ENCODE results near the gene PLXNB2.

The PLXNB2 gene

GRCh38 chr22:50320116-50320515 lies 12.7 kb upstream of the PLXNB2 start:
- Histone ChIP-seq H3K27me3 (ENCODE audit: low read depth) (no peaks in the 10 kb centered on the region; the same call in 1 of the 2 replicates), H3K36me3 (replicated peaks) (no peaks in the 10 kb centered on the region), H3K4me3 (no peak overlapping the region), H3K4me1 (no peaks in the 10 kb centered on the region), H3K9me3 (no peaks in the 10 kb centered on the region)
- peak in 1 of 2 experiments; percentile 6 for DNase-seq (ENCODE audit: low spot score in 2 of 2)
- in situ Hi-C loops (cut with MboI; ENCODE audit: low sequenced_read_pairs): loop anchor here (10.0 kb wide), 1 partner anchor 45 kb away; the partner anchor contains the start of gene MAPK11

GRCh38 chr22:50319503-50319951 lies 12.1 kb upstream of the PLXNB2 start:
- no peak for DNase-seq (ENCODE audit: low spot score in 2 of 2)
- no peaks in the 10 kb centered on the region for H3K36me3 ChIP-seq (replicated peaks)
- H3K27me3 ChIP-seq (ENCODE audit: low read depth): no peaks in the 10 kb centered on the region; the same call in 1 of the 2 replicates
- H3K4me3 ChIP-seq: no peak overlapping the region
- H3K9me3 ChIP-seq: no peaks in the 10 kb centered on the region
- no peaks in the 10 kb centered on the region for H3K4me1 ChIP-seq
- in situ Hi-C loops (cut with MboI; ENCODE audit: low sequenced_read_pairs): no loop called here

GRCh38 chr22:50318698-50319411 lies 11.4 kb upstream of the PLXNB2 start:
- Histone ChIP-seq H3K36me3 (replicated peaks) (no peaks in the 10 kb centered on the region), H3K4me1 (no peaks in the 10 kb centered on the region), H3K27me3 (ENCODE audit: low read depth) (no peaks in the 10 kb centered on the region; the same call in 1 of the 2 replicates), H3K4me3 (no peak overlapping the region), H3K9me3 (no peaks in the 10 kb centered on the region)
- in situ Hi-C loops (cut with MboI; ENCODE audit: low sequenced_read_pairs): no loop called here
- DNase-seq (ENCODE audit: low spot score in 2 of 2): no peak

- H3K4me1 ChIP-seq: no peaks in the 10 kb centered on the region
- in situ Hi-C loops (cut with MboI; ENCODE audit: low sequenced_read_pairs): no loop called here
- no peak for DNase-seq (ENCODE audit: low spot score in 2 of 2)
- H3K4me3 ChIP-seq: no peak overlapping the region
- H3K27me3 ChIP-seq (ENCODE audit: low read depth): no peaks in the 10 kb centered on the region; the same call in 1 of the 2 replicates
- H3K9me3 ChIP-seq: no peaks in the 10 kb centered on the region
- H3K36me3 ChIP-seq (replicated peaks): no peaks in the 10 kb centered on the region
Measured at GRCh38 chr22:50318356-50318697, 10.9 kb upstream of the PLXNB2 start.

- Histone ChIP-seq H3K27me3 (ENCODE audit: low read depth) (no peaks in the 10 kb centered on the region; the same call in 1 of the 2 replicates), H3K4me1 (no peaks in the 10 kb centered on the region), H3K9me3 (no peaks in the 10 kb centered on the region), H3K36me3 (replicated peaks) (no peaks in the 10 kb centered on the region), H3K4me3 (no peak overlapping the region)
- in situ Hi-C loops (cut with MboI; ENCODE audit: low sequenced_read_pairs): no loop called here
- DNase-seq (ENCODE audit: low spot score in 2 of 2): no peak
Measured at GRCh38 chr22:50317674-50318073, 10.2 kb upstream of the PLXNB2 start.

- Histone ChIP-seq H3K9me3 (no peaks in the 10 kb centered on the region), H3K4me1 (no peaks in the 10 kb centered on the region), H3K36me3 (replicated peaks) (no peaks in the 10 kb centered on the region), H3K4me3 (no peak overlapping the region), H3K27me3 (ENCODE audit: low read depth) (no peaks in the 10 kb centered on the region; the same call in 1 of the 2 replicates)
- no peak for DNase-seq (ENCODE audit: low spot score in 2 of 2)
- in situ Hi-C loops (cut with MboI; ENCODE audit: low sequenced_read_pairs): no loop called here
Measured at GRCh38 chr22:50317178-50317577, 9.7 kb upstream of the PLXNB2 start.

GRCh38 chr22:50316114-50317065 lies 8.9 kb upstream of the PLXNB2 start:
- in situ Hi-C loops (cut with MboI; ENCODE audit: low sequenced_read_pairs): no loop called here
- Histone ChIP-seq H3K27me3 (ENCODE audit: low read depth) (no peaks in the 10 kb centered on the region; the same call in 1 of the 2 replicates), H3K4me1 (no peaks in the 10 kb centered on the region), H3K9me3 (no peaks in the 10 kb centered on the region), H3K36me3 (replicated peaks) (no peaks in the 10 kb centered on the region), H3K4me3 (no peak overlapping the region)
- no peak for DNase-seq (ENCODE audit: low spot score in 2 of 2)

GRCh38 chr22:50315289-50316113 lies 8.1 kb upstream of the PLXNB2 start:
- DNase-seq (ENCODE audit: low spot score in 2 of 2): no peak
- H3K4me1 ChIP-seq: no peaks in the 10 kb centered on the region
- H3K36me3 ChIP-seq (replicated peaks): no peaks in the 10 kb centered on the region
- H3K27me3 ChIP-seq (ENCODE audit: low read depth): no peaks in the 10 kb centered on the region; the same call in 1 of the 2 replicates
- in situ Hi-C loops (cut with MboI; ENCODE audit: low sequenced_read_pairs): no loop called here
- H3K9me3 ChIP-seq: no peaks in the 10 kb centered on the region
- H3K4me3 ChIP-seq: no peak overlapping the region

GRCh38 chr22:50314455-50315288 lies 7.2 kb upstream of the PLXNB2 start:
- DNase-seq (ENCODE audit: low spot score in 2 of 2): peak in 1 of 2 experiments; percentile 65
- Histone ChIP-seq H3K9me3 (no peaks in the 10 kb centered on the region), H3K4me1 (no peaks in the 10 kb centered on the region), H3K27me3 (ENCODE audit: low read depth) (no peaks in the 10 kb centered on the region; the same call in 1 of the 2 replicates), H3K36me3 (replicated peaks) (no peaks in the 10 kb centered on the region), H3K4me3 (no peak overlapping the region)
- in situ Hi-C loops (cut with MboI; ENCODE audit: low sequenced_read_pairs): no loop called here

GRCh38 chr22:50314081-50314454 lies 6.6 kb upstream of the PLXNB2 start:
- Histone ChIP-seq H3K9me3 (no peaks in the 10 kb centered on the region), H3K4me1 (no peaks in the 10 kb centered on the region), H3K27me3 (ENCODE audit: low read depth) (no peaks in the 10 kb centered on the region; the same call in 1 of the 2 replicates), H3K4me3 (no peak overlapping the region), H3K36me3 (replicated peaks) (no peaks in the 10 kb centered on the region)
- DNase-seq (ENCODE audit: low spot score in 2 of 2): no peak
- in situ Hi-C loops (cut with MboI; ENCODE audit: low sequenced_read_pairs): no loop called here

- H3K4me3 ChIP-seq: no peak overlapping the region
- H3K27me3 ChIP-seq (ENCODE audit: low read depth): no peaks in the 10 kb centered on the region; the same call in 1 of the 2 replicates
- H3K36me3 ChIP-seq (replicated peaks): no peaks in the 10 kb centered on the region
- H3K9me3 ChIP-seq: no peaks in the 10 kb centered on the region
- in situ Hi-C loops (cut with MboI; ENCODE audit: low sequenced_read_pairs): no loop called here
- no peaks in the 10 kb centered on the region for H3K4me1 ChIP-seq
- DNase-seq (ENCODE audit: low spot score in 2 of 2): no peak
Measured at GRCh38 chr22:50313600-50313999, 6.2 kb upstream of the PLXNB2 start.

GRCh38 chr22:50313021-50313420 lies 5.6 kb upstream of the PLXNB2 start:
- no peak for DNase-seq (ENCODE audit: low spot score in 2 of 2)
- Histone ChIP-seq H3K9me3 (no peaks in the 10 kb centered on the region), H3K36me3 (replicated peaks) (no peaks in the 10 kb centered on the region), H3K27me3 (ENCODE audit: low read depth) (no peaks in the 10 kb centered on the region; the same call in 1 of the 2 replicates), H3K4me1 (no peaks in the 10 kb centered on the region), H3K4me3 (no peak overlapping the region)
- in situ Hi-C loops (cut with MboI; ENCODE audit: low sequenced_read_pairs): no loop called here
